ENCODE measurements around the gene SEMA6D.

The SEMA6D gene

DNA sequence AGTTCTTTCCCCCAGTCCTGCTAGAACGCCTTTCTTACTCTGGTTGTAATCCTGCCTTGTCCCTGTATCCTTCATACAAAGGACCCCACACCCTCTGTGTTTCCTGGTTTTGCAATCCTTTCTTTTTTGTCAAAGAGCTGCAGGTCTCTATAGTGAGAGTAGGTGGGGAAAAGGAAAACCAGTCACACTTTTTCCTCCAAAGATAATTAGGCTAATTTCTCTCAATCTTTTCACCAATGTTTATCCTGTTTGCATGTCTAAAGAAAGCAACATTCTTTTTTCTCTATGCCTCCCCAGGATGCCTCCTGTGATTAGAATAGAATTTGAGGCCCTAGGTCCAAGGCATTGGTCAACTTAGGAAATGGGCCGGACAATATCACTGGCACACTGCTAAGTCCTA lies 25.4 kb downstream of the SEMA6D start:
- DNase-seq (ENCODE audit: low read depth, low spot score): no peak
- POLR2A ChIA-PET: no interaction called here
- no peak overlapping the region for H3K4me3 ChIP-seq (ENCODE audit: low read depth, low read length)
- CTCF ChIA-PET: no interaction called here
- TF ChIP-seq, protein P1, sequence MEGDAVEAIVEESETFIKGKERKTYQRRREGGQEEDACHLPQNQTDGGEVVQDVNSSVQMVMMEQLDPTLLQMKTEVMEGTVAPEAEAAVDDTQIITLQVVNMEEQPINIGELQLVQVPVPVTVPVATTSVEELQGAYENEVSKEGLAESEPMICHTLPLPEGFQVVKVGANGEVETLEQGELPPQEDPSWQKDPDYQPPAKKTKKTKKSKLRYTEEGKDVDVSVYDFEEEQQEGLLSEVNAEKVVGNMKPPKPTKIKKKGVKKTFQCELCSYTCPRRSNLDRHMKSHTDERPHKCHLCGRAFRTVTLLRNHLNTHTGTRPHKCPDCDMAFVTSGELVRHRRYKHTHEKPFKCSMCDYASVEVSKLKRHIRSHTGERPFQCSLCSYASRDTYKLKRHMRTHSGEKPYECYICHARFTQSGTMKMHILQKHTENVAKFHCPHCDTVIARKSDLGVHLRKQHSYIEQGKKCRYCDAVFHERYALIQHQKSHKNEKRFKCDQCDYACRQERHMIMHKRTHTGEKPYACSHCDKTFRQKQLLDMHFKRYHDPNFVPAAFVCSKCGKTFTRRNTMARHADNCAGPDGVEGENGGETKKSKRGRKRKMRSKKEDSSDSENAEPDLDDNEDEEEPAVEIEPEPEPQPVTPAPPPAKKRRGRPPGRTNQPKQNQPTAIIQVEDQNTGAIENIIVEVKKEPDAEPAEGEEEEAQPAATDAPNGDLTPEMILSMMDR (IDR thresholded peaks at IDR 0.05; ENCODE audit: insufficient read depth, low read length, missing control alignments): no peak

DNA sequence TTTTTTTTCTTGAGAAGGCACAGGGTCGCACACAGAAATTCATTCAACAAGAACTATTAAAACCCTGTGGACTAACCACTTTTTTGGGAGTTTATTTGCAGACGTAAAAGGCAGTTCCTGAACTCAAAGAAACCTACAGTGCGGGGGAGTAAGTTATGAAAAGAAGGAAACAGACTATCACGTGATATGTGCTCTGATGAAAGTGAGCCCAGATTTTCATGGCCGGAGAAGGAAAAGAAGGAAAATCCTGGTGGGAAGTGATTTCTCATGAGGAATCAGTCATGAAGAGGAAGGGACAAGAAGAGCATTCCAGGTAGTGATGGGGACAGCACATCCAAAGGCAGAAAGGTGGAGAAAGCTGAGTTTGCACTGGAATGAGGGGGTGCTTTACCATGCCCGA lies 26.1 kb downstream of the SEMA6D start:
- ChIA-PET CTCF (no interaction called here), POLR2A (no interaction called here)
- no peak overlapping the region for H3K4me3 ChIP-seq (ENCODE audit: low read depth, low read length)
- TF ChIP-seq, protein P1 (IDR thresholded peaks at IDR 0.05; ENCODE audit: insufficient read depth, low read length, missing control alignments): no peak
- DNase-seq (ENCODE audit: low read depth, low spot score): no peak

DNA sequence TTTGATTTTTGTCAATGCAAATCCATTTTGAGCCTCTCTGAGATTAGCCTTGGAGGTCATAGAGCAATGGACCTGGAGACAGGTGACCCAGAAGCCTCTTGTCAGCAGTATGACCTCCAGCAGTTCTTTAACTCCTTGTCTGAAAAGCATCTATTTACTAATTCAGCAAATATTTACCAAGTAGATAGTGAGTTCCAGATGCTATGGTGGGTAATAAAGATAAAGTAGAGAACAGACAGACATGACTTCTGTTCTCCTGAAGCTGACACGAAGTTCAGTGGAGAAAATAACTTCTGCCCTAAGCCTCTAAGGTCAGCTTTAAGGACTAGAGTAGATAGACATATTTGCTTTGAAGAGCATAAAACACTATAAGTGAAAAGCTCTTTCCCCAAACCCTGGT lies 26.6 kb downstream of the SEMA6D start:
- DNase-seq (ENCODE audit: low read depth, low spot score): no peak
- ChIA-PET CTCF (no interaction called here), POLR2A (no interaction called here)
- H3K4me3 ChIP-seq (ENCODE audit: low read depth, low read length): no peak overlapping the region
- TF ChIP-seq, protein P1 (IDR thresholded peaks at IDR 0.05; ENCODE audit: insufficient read depth, low read length, missing control alignments): no peak

DNA sequence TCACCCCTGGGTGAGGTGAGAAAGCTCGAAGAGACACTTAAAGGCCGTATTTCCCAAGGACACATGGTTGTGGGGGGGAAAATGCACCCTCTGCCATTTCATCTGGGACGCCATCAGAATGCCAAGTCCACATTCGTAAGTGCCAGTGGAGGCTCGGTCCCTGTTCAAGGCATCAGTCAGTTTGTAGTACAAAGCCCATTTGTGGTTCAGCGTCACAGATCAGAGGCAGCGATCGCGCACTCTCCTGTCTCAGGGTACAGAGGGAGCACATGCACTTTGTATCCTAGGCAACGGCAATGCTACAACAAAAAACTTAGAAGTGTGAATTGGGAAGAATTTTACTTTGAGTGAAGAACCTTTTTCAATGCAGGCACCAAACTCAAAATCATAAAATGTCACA lies 27.2 kb downstream of the SEMA6D start:
- no peak overlapping the region for H3K4me3 ChIP-seq (ENCODE audit: low read depth, low read length)
- ChIA-PET CTCF (no interaction called here), POLR2A (no interaction called here)
- DNase-seq (ENCODE audit: low read depth, low spot score): no peak
- TF ChIP-seq, protein P1 (IDR thresholded peaks at IDR 0.05; ENCODE audit: insufficient read depth, low read length, missing control alignments): no peak

DNA sequence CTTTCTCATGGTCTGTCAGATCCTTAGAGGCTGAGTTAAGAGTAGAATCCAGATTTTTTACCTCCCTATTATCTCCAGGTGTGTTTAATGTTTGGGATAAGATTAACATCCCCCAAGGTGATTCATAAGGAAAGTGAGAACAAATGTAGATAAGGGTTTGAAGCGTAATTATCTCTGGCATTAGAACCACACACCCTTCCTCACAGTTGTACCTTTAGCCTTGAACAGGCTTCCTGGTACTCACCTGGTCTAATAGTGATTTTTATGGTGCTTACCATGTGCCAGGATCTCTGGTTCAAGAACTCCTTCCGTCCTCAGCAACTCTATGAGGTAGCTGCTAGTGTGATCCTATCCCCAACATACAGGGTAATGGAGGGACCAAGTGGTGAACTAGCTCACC lies 27.7 kb downstream of the SEMA6D start:
- no peak overlapping the region for H3K4me3 ChIP-seq (ENCODE audit: low read depth, low read length)
- ChIA-PET CTCF (no interaction called here), POLR2A (no interaction called here)
- TF ChIP-seq, protein P1 (IDR thresholded peaks at IDR 0.05; ENCODE audit: insufficient read depth, low read length, missing control alignments): no peak
- DNase-seq (ENCODE audit: low read depth, low spot score): no peak

DNA sequence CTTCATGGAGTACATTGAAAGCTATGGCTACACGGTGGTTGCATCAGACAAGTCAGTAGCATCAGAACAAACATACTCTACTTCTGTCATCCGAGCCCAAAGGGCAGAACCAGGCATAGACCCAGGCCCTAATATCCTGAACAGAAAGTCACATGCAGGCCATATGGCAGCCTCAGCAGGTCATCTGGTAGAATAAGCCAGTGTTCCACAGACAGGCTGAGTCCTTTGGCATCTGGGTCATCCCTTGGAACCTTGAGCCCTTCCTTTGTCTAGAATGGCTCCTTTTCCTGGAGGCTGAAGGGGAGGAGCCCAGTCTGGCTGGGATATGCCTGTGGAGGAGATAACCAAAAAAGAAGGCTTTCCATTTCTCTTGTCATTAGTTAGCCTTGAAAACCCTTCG lies 29.2 kb downstream of the SEMA6D start:
- ChIA-PET POLR2A (no interaction called here), CTCF (no interaction called here)
- TF ChIP-seq, protein P1 (IDR thresholded peaks at IDR 0.05; ENCODE audit: insufficient read depth, low read length, missing control alignments): no peak
- no peak for DNase-seq (ENCODE audit: low read depth, low spot score)
- H3K4me3 ChIP-seq (ENCODE audit: low read depth, low read length): no peak overlapping the region

Measured in AG04449 (cell line).